ENCODE results near the gene DHH. TPM values are rescaled to one million over a fixed set of nuclear protein-coding genes. Genes with fewer than 3 reads are reported as not detected.
"Not testable (repeated sequence)": the region's sequence is repeated elsewhere in the genome, so short reads cannot be mapped to it uniquely, and the experiment has no call there.

Gene DHH
- total RNA-seq, 2 experiments from 2014 or later: not detected

- Mint-ChIP-seq H3K4me3 (peak within 1 kb of the TSS; percentile 99), H3K27me3 (no peaks in the 10 kb centered on the region), H3K9me3 (ENCODE audit: low read depth) (no peaks in the 10 kb centered on the region), H3K4me1 (peaks cover 44% of the 10 kb centered on the region), H3K27ac (peak within 1 kb of the TSS; percentile 97), H3K36me3 (ENCODE audit: low read depth) (peaks cover 40% of the 10 kb centered on the region)
- DNase-seq: peak; percentile 95
- ChIA-PET POLR2A (interaction anchor here (0.6 to 4.2 kb wide), 29 partner anchors 14 to 279 kb away, joined by 3 to 47 read pairs (median 4); partner anchors contain the start of genes ARF3, DDX23, DHH and FKBP11), CTCF (interaction anchor here (0.5 to 3.0 kb wide), 22 partner anchors 10 to 458 kb away, joined by 3 to 20 read pairs (median 4); partner anchors contain the start of genes LMBR1L, RHEBL1, TROAP and TUBA1A)
- ATAC-seq: peak; percentile 82
- intact Hi-C loops (cut with DNase I, micrococcal nuclease): loop anchor here (1.0 to 10.0 kb wide), 17 partner anchors 42 to 934 kb away; partner anchors contain the start of genes CCNT1 (in 2 of the 2), TROAP (in 2 of the 2), ARF3 (in 1 of the 2) and DDX23 (in 1 of the 2)
These were observed 36.7 kb upstream of the DHH start, which contains the start of gene TUBA1B for GRCh38 chr12:49131051-49131893. TUBA1B (minus strand) TSS chr12:49131395; CDS start chr12:49131300, 95 bp downstream.

- Mint-ChIP-seq H3K27ac (peak overlapping the region; percentile 97), H3K36me3 (ENCODE audit: low read depth) (peaks cover 40% of the 10 kb centered on the region), H3K9me3 (ENCODE audit: low read depth) (no peaks in the 10 kb centered on the region), H3K4me3 (peak overlapping the region; percentile 99), H3K27me3 (no peaks in the 10 kb centered on the region), H3K4me1 (peaks cover 44% of the 10 kb centered on the region)
- DNase-seq (peak; percentile 96), ATAC-seq (peak; percentile 58)
- ChIA-PET POLR2A (interaction anchor here (0.6 to 4.2 kb wide), 26 partner anchors 13 to 597 kb away, joined by 3 to 47 read pairs (median 5); partner anchors contain the start of genes DHH, KMT2D, LMBR1L and RHEBL1), CTCF (interaction anchor here (0.5 to 3.0 kb wide), 25 partner anchors 9 to 192 kb away, joined by 3 to 20 read pairs (median 4); partner anchors contain the start of genes LMBR1L, RHEBL1, TROAP and TUBA1A)
- intact Hi-C loops (cut with DNase I, micrococcal nuclease): loop anchor here (1.0 to 10.0 kb wide), 22 partner anchors 19 to 933 kb away; partner anchors contain the start of genes CCNT1 (in 2 of the 2), KMT2D (in 2 of the 2), TROAP (in 2 of the 2) and ARF3 (in 1 of the 2)
These were observed 35.8 kb upstream of the DHH start for GRCh38 chr12:49130151-49131050.

GRCh38 chr12:49129332-49130150 lies 34.9 kb upstream of the DHH start:
- CTCF ChIA-PET: interaction anchor here (0.7 to 2.1 kb wide), 16 partner anchors 9 to 107 kb away, joined by 3 to 10 read pairs (median 4); partner anchors contain the start of genes LMBR1L, RHEBL1 and TUBA1A
- DNase-seq (peak; percentile 20), ATAC-seq (no peak)
- POLR2A ChIA-PET: interaction anchor here (1.3 to 4.2 kb wide), 8 partner anchors 19 to 193 kb away, joined by 4 to 47 read pairs (median 7); partner anchors contain the start of genes LMBR1L, RHEBL1, TROAP and TUBA1A
- Mint-ChIP-seq H3K4me3 (peak overlapping the region; percentile 99), H3K9me3 (ENCODE audit: low read depth) (no peaks in the 10 kb centered on the region), H3K27ac (peak overlapping the region; percentile 97), H3K4me1 (peaks cover 44% of the 10 kb centered on the region), H3K27me3 (no peaks in the 10 kb centered on the region), H3K36me3 (ENCODE audit: low read depth) (peaks cover 40% of the 10 kb centered on the region)
- intact Hi-C loops (cut with DNase I, micrococcal nuclease): loop anchor here (1.0 to 10.0 kb wide), 15 partner anchors 18 to 932 kb away; partner anchors contain the start of genes CCNT1 (in 2 of the 2), KMT2D (in 2 of the 2), DDX23 (in 1 of the 2) and LMBR1L (in 1 of the 2)

DNA sequence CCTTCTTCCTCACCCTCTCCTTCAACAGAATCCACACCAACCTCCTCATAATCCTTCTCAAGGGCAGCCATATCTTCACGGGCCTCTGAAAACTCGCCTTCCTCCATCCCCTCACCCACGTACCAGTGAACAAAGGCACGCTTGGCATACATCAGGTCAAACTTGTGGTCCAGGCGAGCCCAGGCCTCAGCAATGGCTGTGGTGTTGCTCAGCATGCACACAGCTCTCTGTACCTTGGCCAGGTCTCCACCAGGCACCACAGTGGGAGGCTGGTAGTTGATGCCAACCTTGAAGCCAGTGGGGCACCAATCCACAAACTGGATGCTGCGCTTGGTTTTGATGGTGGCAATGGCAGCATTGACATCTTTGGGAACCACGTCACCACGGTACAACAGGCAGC lies 33.4 kb upstream of the DHH start:
- Mint-ChIP-seq H3K27ac (peak overlapping the region; percentile 79), H3K4me1 (peaks cover 34% of the 10 kb centered on the region), H3K36me3 (ENCODE audit: low read depth) (peaks cover 40% of the 10 kb centered on the region), H3K4me3 (peak overlapping the region; percentile 99)
- ChIA-PET CTCF (interaction anchor here (0.8 to 1.4 kb wide), 4 partner anchors 17 to 39 kb away, joined by 3 to 7 read pairs (median 4); partner anchors contain the start of gene LMBR1L), POLR2A (interaction anchor here (0.9 to 1.9 kb wide), 3 partner anchors 18 to 70 kb away, joined by 4 to 6 read pairs (median 4); partner anchors contain the start of gene LMBR1L)
- intact Hi-C loops (cut with DNase I, micrococcal nuclease); H3K27me3 Mint-ChIP-seq; H3K9me3 Mint-ChIP-seq (ENCODE audit: low read depth); ATAC-seq; DNase-seq: not testable (repeated sequence)

- CTCF ChIA-PET: interaction anchor here (0.6 to 1.4 kb wide), 5 partner anchors 16 to 57 kb away, joined by 3 to 7 read pairs (median 4); partner anchors contain the start of genes LMBR1L and RHEBL1
These were observed 32.5 kb upstream of the DHH start for GRCh38 chr12:49126852-49127763.

DNA sequence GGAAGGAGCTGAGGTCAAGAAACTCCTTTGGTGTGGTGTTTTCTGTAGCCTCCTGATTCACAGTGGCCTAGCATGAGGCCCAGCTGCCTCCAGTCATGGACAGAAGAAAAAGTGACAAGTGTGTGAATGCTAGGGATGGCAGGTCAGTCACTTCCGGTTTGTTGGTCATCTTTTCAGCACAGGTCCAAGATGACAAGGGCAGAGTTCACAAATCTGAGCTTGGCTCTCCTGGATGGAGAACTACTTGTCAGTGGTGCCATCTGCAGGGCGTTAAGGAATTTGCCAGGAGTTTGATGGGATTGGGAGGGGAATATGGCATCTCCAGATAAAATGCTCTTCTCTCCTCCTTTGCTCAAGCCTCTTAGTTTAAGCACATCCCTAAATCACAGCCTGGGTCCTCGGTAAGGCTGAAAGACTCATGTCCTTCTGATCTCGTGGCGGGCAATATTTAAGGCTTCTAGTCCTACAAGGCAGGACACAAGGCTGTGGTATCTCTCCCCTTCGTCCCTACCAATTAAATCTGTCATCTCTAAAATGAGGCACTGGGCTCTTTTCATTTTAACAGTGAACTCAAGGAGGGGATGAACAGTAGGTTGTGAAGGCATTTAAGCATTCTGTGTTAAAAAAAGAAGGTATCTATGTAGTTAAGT lies 26.6 kb upstream of the DHH start:
- no peaks in the 10 kb centered on the region for H3K27me3 Mint-ChIP-seq

More at GRCh38 chr12:49126852-49127763, 32.5 kb upstream of the DHH start:
- intact Hi-C loops (cut with DNase I, micrococcal nuclease): no loop called here
- H3K36me3 Mint-ChIP-seq (ENCODE audit: low read depth): peaks cover 40% of the 10 kb centered on the region
- no peaks in the 10 kb centered on the region for H3K9me3 Mint-ChIP-seq (ENCODE audit: low read depth)
- peaks cover 27% of the 10 kb centered on the region for H3K4me1 Mint-ChIP-seq
- H3K27me3 Mint-ChIP-seq: no peaks in the 10 kb centered on the region
- peak overlapping the region; percentile 99 for H3K4me3 Mint-ChIP-seq
- ATAC-seq (no peak), DNase-seq (peak; percentile 21)
- peak overlapping the region; percentile 79 for H3K27ac Mint-ChIP-seq
- POLR2A ChIA-PET: interaction anchor here (0.9 to 1.9 kb wide), 4 partner anchors 17 to 69 kb away, joined by 4 to 6 read pairs (median 4); partner anchors contain the start of genes DHH and LMBR1L

GRCh38 chr12:49111206-49111605 lies 16.6 kb upstream of the DHH start:
- Mint-ChIP-seq H3K27me3 (no peaks in the 10 kb centered on the region), H3K27ac (peak overlapping the region; percentile 98), H3K4me3 (peak overlapping the region; percentile 96), H3K36me3 (ENCODE audit: low read depth) (peaks cover 9% of the 10 kb centered on the region), H3K4me1 (peaks cover 29% of the 10 kb centered on the region), H3K9me3 (ENCODE audit: low read depth) (no peaks in the 10 kb centered on the region)
- intact Hi-C loops (cut with DNase I, micrococcal nuclease): loop anchor here in 1 of 2 experiments (1.0 kb wide), 1 partner anchor 19 kb away; no protein-coding TSS in a partner anchor
- no peak for DNase-seq
- peak; percentile 24 for ATAC-seq
- POLR2A ChIA-PET: interaction anchor here (0.6 to 4.0 kb wide), 7 partner anchors 16 to 212 kb away, joined by 3 to 40 read pairs (median 3); partner anchors contain the start of genes TROAP and TUBA1B
- CTCF ChIA-PET: interaction anchor here (0.7 to 6.5 kb wide), 14 partner anchors 12 to 187 kb away, joined by 3 to 49 read pairs (median 4); partner anchors contain the start of genes DHH and TUBA1B

More for the DNA sequence above, 26.6 kb upstream of the DHH start:
- no peak overlapping the region for H3K27ac Mint-ChIP-seq
- H3K9me3 Mint-ChIP-seq (ENCODE audit: low read depth): no peaks in the 10 kb centered on the region
- ChIA-PET POLR2A (no interaction called here), CTCF (interaction anchor here (0.9 to 2.0 kb wide), 7 partner anchors 9 to 57 kb away, joined by 3 to 7 read pairs (median 4); partner anchors contain the start of gene RHEBL1)
- H3K4me3 Mint-ChIP-seq: no peak overlapping the region
- intact Hi-C loops (cut with DNase I, micrococcal nuclease): no loop called here
- DNase-seq: no peak
- H3K4me1 Mint-ChIP-seq: no peaks in the 10 kb centered on the region
- peak; percentile 38 for ATAC-seq
- no peaks in the 10 kb centered on the region for H3K36me3 Mint-ChIP-seq (ENCODE audit: low read depth)

DNA sequence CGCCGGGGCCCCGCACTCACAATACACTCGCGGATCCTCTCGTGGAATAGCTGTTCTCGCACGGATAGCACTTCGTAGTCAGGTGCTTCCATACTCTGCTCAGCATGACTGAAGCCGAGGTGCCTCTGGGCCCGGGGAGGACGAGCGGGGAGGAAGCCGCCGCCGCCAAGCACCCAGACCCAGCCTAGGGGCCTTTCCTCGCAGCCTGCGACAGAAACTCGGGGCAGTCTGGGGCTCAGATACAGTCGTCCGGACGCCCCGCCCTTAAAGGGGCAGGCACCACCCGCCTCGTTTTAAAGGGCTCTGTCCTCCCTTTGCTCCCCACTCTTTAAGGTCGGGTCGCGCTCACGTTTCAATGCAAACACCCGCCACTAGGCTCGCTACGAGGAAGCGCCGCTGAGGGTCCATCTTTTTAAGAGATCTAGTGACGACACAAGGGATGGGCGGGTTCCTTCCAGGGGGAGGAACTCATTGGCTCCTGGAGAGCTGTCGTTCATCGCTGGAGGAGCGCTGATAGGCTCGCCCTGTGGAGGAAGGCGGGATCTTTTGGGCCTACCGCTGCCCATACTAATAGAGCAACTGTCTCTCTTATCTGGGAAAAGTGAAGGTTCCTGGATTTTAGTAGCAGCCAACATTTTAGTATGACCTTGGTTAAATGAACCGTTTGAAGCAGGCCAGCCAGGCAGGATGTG lies 16.0 kb upstream of the DHH start, which contains the start of gene LMBR1L:
Gene LMBR1L (minus strand): TSS at position 384 of the 692 bp plus-strand sequence. CDS start 292 bp downstream, at position 92.
- ChIA-PET CTCF (interaction anchor here (0.5 to 6.5 kb wide), 18 partner anchors 10 to 186 kb away, joined by 3 to 49 read pairs (median 4); partner anchors contain the start of genes DHH and TUBA1B), POLR2A (interaction anchor here (0.6 to 4.0 kb wide), 7 partner anchors 16 to 212 kb away, joined by 3 to 40 read pairs (median 3); partner anchors contain the start of genes TROAP and TUBA1B)
- Mint-ChIP-seq H3K9me3 (ENCODE audit: low read depth) (no peaks in the 10 kb centered on the region), H3K4me1 (peaks cover 29% of the 10 kb centered on the region), H3K27me3 (no peaks in the 10 kb centered on the region), H3K36me3 (ENCODE audit: low read depth) (peaks cover 9% of the 10 kb centered on the region), H3K4me3 (peak within 1 kb of the TSS; percentile 96), H3K27ac (peak within 1 kb of the TSS; percentile 98)
- peak; percentile 97 for DNase-seq
- intact Hi-C loops (cut with DNase I, micrococcal nuclease): loop anchor here (1.0 kb wide), 6 partner anchors 20 to 213 kb away; partner anchors contain the start of genes TUBA1A (in 2 of the 2), PRKAG1 (in 1 of the 2) and TROAP (in 1 of the 2)
- ATAC-seq: peak; percentile 98

Measured in activated CD4-positive, alpha-beta T cell treated with anti-CD3 and anti-CD28 coated beads for 36 hours (primary cell).